Activated naive CD4-positive, alpha-beta T cell treated with Interleukin-2 at 50 U/mL for 16 hours (primary cell): ENCODE measurements around the gene TRMT6.
A peak's percentile ranks its signal among the peaks of the same experiment; 100 is the strongest.

Experiments
- DNase-seq: peaks from one replicate; pipeline ENCODE4 v3.0.0-alpha.2; 2020

TRMT6 gene, protein sequence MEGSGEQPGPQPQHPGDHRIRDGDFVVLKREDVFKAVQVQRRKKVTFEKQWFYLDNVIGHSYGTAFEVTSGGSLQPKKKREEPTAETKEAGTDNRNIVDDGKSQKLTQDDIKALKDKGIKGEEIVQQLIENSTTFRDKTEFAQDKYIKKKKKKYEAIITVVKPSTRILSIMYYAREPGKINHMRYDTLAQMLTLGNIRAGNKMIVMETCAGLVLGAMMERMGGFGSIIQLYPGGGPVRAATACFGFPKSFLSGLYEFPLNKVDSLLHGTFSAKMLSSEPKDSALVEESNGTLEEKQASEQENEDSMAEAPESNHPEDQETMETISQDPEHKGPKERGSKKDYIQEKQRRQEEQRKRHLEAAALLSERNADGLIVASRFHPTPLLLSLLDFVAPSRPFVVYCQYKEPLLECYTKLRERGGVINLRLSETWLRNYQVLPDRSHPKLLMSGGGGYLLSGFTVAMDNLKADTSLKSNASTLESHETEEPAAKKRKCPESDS

DNA sequence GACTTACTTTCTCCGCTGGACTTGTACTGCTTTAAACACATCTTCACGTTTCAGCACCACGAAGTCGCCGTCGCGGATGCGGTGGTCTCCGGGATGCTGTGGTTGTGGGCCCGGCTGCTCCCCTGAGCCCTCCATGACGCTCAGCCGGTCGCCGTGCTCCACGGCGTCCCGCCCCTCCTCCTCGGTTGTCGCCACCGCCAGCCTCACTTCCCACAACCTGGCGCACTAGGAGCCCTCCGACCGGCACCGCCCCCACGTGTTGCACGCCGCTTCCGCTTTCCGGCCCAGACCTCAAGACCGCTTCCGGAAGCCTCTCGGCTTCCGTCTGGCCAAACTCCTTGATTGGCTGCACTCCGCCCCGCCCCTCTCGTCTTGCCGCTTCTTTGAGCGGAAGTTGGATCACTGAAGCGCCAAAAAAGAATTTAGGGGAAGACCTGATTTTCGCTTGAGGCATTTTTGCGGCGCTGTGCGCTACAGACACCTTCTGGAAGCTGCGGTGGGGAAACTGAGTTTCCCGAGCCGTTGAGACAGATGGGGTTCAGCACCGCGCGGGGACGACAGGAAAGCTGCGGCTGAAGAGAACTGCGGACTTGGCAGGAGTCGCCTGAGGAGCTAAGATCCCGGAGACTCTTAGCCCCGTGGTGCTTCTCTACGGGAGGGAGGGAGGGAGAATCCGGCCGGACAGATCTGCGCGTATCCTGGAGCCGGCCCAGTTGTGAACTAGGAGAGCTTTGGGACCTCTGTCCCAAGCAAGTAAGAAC, at the start of gene TRMT6, which contains the start of gene MCM8:
Gene TRMT6, minus strand, starts transcription at position 263 of the 761 bp plus-strand sequence. Its CDS starts 128 bp downstream, at position 135.
Gene MCM8, plus strand, starts transcription at position 382 of the 761 bp plus-strand sequence. CDS start 1,364 bp downstream, outside the sequence.
- peak; percentile 97 for DNase-seq

DNA sequence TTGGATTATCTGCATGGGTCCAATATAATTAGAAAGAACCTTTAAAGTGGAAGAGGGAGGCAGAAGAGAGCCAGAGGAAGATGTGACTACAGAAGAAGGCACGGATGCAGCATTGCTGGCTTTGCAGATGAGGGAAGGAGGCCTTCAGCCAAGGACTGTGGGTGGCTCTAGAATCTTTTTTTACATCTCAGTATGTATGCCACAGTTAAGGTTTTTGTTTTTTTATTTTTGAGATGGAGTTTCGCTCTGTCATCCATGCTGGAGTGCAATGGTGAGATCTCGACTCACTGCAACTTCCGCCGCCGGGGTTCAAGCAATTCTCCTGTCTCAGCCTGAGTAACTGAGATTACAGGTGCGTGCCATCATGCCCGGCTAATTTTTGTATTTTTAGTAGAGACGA, 49.5 kb upstream of the TRMT6 start:
- DNase-seq, result no peak

DNA sequence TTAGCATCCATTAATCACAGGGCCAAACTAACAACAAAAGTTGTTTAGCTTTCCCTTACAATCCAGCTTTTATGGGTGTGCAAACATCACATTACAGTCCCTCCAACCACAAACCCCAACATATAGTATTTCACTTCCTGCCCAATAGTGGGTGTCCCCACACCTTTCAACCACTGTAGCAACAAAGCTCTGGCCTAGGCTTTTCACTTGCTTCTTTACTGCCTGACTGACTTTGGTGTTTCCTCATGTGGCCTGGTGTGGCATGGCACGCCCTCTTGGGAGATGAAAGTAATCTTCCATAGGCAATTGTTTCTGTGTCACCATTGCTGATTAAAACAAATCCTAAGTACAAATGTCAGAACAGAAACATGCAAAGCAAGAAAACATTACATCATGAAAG, 46.4 kb upstream of the TRMT6 start:
- DNase-seq, result peak; percentile 28

DNA sequence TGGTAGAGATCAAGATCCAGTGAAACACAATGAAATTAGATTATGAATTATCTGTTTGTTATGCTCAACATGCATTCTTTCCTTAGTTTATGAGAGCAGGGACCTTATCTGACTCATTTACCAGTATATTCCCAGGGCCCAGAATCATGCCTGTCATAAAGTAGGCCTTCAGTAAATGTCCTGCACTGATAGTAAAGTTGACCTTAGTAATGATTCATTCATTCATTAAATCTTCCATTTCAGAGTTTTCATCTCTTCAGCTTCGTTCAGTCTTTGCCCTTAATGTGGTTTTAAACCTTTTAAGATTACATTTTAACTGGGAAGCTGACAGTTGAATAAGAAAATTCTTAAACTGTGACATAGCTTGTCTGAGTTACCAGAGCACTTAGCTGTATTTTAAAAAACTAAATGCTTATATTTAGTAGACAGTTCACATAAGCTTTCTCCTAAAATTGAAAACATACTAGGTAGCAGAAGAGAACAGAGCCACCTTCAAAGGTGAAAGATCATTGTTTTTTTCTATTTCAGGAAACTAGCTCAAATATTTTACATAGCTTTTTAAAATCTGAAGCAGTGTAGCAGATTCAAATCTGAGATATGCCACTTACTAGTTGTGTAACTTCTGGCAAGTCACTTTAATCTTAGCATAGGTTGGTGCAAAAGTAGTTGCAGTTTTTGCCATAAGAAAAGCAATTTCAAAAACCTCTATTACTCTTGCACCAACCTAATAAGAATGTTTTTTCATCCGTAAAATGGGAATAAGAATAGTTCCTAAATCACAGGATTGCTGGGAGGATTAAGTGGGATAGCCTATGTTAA, 41.5 kb upstream of the TRMT6 start:
- DNase-seq, result no peak

DNA sequence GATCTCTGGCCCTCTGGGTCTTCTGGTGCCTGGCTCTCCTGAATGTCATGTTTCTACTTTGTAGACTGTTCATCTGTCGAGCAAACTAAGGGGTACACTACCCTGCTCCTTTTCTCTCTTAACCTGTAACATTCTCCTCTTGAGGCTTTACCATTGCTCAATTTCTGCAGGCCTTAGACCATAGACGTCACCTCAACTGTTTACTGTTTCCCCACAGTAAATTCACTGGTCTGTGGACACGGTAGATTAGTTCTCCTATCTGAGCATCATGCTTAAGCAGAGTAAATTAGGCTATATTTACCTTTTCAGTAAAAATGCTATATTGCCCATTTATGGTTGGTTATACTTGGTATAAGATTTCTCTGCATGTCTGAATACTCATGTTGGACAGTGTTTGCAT, 40.6 kb upstream of the TRMT6 start:
- no peak for DNase-seq

DNA sequence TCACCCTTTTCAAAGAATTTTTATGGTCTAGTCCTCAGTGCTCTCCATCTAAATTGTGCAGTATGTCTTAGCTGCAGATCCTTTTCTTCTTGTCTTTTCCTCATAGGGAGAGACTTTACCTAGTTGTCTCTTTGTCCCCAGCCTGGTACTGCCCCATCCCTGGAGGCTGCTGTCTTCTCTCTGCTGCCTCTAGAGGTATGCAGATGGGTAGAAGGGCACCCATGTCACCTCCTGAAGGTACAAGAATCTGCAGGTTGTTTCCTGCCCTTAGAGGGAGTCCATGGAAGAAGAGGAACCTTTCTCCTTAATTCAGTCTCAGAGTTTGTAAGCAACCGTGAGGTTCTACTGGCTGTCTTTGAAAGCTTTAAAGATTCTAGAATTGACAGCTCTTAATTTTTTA, 39.2 kb upstream of the TRMT6 start:
- no peak for DNase-seq

DNA sequence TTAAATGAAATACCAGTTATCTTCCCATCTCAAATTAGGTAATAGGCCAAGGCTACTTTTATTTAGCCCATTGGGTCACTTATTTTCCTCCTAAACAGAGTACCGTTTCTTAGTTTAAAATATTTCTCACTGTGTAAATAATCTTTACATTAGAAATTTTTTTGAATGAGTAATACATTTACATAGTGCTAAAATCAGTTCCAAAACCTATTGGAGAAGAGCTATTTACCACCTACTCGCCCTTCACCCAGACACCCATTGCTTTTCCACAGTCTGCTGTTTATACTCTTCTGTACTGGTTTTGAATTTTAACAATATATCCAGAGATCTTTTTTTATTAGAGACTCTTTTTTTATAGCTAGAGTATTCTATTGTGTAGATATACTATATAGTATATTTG, 37.0 kb upstream of the TRMT6 start:
- no peak for DNase-seq

DNA sequence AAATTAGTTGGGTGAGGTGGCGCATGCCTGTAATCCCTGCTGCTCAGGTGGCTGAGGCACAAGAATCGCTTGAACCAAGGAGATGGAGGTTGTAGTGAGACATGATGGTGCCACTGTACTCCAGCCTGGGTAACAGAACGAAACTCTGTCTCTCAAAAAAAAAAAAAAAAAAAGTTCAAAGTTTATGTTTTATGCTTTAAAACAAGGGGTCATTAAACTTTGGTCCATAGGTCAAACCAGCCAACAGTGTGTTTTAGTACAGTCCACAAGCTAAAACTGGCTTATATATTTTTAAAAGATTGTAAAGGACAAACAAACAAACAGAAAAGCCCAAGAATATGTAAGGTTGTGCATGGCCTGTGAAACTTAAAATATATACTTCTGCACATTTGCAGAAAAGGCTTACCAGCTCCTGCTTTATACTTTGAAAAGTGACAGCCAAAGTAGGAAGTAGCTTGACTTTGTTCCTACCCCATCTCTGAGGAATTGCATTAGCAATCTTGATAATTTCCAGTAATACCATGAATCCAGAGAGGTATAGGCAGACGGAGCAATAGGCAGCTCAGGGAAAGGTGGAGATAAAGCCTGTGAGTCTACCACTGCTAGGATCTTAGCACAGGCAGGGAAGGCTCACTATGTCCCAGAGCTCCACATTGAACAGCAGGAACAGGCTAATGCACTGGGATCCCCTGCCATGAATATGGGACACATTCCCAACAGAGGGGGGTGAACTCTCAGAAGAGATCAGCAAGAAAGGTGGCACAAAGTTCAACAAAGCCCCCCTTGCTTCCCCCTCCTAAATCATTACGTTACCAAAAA, 30.6 kb upstream of the TRMT6 start:
- DNase-seq, result no peak

DNA sequence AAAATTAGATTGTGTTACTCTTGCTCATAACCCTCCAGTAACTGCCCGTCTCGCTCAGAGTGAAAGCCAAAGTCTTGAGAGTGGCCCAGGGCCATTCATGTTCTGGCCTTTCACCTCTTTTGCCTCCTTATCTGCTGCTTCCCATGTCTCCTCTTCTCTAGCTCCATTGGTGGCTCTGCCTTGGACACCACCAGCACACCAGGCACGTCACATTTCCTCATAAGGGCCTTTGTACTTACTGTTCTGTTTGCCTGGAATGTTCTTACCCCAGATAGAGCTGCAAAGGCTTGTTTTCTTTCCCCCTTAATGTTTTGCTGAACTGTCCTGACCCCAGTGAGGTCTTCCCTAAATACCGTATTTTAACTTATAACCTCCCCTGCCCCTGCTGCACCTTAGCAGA, 29.5 kb upstream of the TRMT6 start:
- no peak for DNase-seq

DNA sequence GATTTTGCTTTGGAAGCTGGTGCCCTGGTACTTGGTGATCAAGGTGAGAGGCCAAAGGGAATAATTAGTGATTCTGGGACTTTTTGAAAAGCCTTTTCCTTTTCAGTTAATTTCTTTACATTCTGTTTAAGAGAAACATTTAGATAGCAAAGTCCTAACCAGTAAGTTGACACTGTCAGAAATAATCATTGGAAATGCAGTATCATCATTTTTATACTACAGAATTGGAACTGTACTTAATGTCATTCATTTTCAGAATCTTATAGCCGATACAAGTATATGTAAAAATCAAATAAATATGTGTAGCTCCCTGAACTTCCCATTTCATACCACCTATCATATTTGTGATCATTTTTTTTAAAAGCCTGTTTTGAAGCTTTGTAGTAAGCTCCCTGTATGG, 27.6 kb upstream of the TRMT6 start:
- no peak for DNase-seq

DNA sequence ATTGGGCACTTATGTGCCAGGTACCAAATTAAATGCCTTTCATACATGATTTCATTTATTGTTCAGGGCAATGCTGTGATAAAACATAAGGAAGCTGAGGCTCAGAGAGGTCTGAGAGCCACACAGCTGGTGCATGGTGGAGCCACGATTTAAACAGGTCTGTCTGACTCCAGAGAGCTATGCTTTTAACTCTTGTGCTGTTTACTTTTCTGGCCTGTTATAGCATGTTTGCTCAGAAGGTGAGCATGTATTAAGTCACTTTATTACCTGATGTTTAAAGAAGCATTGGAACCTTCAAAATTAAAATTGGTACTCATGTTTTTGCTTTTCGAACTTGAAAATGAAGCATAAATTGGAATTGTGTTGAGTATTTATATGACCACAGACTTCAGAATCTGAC, 26.9 kb upstream of the TRMT6 start:
- DNase-seq, result no peak

DNA sequence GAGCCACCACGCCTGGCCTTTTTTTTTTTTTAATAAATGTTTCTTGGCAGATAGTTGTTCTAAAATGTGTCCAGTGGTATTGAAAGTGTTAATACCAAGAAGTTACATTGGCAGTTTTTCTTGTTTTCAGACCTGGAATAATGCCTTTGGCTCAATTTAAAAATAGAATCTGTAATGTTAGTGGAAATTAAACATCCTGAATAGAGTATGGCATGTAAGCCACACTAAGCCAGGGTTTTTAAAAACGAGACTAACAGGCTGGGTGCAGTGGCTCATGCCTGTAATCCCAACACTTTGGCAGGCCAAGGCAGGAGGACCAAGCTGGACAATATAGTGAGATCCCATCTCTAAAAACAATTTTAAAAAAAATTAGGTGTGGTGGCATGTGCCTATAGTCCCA, 25.4 kb upstream of the TRMT6 start:
- DNase-seq, result no peak

DNA sequence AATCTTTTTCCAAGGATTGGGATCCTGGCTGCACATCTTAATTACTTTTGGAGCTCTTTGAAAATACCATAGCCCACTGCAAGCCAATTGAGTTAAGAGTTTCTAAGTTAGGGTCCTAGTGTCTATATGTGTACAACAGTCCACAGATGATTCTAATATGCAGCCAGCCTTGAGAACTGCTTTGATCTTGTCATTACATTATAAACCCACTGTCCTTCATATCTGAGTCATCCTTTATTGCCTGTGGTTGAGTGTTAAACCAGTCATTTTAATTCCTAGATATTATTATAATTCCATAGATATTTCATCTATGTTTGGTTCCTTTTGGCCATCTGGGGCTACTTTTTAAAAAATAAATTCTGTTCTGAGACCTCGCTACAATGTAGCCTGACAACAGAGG, 24.2 kb upstream of the TRMT6 start:
- no peak for DNase-seq

DNA sequence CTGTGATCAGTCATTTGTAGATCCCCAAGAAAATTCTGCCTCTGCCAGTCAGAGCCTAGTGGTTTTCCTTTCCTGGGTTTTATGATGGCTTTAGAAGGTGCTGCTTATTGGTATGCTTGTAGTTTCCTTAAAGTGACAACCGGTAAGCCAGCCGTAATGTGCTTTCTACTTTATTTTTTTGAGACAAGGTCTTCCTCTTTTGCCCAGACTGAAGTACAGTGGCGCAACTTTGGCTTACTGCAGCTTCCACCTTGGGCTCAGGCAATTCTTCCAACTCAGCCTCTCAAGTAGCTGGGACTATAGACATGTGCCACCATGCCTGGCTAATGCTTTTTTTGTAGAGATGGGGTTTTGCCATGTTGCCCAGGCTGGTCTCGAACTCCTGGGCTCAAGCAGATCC, 23.6 kb upstream of the TRMT6 start:
- DNase-seq, result no peak

DNA sequence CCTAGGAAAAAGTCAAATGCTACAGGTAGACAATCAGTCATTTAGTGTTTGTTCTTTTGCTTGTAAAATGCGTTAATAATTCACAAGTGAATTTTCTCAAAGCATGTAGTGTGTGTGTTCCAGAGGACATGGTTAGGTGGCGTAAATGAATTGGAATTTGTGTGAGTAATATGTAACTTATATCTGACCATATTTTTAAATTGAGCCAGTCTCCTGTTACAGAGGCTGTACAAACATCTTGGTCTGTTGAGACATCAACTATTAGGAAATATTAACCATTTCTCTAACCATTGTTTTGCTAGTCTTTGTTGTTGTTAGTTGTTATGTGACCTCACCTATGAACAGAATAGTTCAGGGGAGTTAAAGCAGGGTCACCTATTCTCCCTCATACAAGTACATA, 22.8 kb upstream of the TRMT6 start:
- DNase-seq, result no peak

DNA sequence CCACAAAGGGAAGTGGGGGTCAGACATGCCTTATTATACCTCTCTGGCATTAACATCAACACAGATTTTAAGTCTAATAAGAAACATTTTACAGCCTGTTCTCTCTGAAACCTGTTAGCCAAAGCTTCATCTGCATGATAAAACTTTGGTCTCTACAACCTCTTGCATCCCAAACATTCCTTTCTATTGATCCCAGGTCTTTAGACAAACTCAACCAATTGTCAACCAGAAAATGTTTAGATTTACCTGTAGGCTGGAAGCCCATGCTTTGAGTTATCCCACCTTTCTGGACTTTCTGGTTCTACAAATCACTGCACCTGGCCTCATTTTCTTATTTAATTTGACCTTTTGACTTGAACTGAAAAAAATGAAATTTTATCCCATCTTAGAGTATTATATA, 20.9 kb upstream of the TRMT6 start:
- no peak for DNase-seq

DNA sequence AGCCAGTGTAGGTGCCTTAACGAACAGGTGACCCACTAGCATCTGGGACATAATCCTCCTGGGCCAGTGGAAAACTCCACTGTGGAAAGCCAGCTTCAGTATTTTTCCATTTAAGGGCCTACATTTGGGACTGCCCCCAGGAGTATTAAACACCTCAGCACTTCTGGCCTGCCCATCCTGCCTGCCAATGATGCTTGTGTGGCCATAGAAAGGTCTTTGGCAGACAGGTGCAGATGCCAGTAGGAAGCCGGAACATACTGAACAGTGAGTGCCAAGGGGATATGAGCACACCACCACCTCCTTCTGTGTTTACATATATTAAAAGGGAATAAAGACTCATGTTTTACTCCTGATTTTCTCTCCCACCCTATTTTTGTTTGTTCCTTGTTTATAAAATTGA, 20.0 kb upstream of the TRMT6 start:
- no peak for DNase-seq

DNA sequence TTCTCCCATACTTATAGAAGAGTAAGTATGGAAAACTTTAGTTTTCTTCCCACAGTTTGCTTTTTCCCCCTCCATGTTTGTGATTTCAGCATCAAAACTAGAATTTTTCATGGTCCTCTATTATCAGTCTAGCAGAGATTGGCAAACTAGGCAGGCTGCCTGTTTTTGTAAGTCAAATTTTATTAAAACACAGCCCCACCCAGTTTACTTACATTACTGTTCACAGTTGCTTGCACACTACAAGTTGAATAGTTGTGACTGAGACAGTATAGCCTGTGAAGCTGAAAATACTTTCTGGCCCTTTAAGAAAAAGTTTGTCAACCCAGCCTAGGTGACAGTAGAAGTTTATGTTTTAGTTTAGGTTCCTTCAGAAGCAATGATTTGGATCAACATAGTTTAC, 19.6 kb upstream of the TRMT6 start:
- no peak for DNase-seq

DNA sequence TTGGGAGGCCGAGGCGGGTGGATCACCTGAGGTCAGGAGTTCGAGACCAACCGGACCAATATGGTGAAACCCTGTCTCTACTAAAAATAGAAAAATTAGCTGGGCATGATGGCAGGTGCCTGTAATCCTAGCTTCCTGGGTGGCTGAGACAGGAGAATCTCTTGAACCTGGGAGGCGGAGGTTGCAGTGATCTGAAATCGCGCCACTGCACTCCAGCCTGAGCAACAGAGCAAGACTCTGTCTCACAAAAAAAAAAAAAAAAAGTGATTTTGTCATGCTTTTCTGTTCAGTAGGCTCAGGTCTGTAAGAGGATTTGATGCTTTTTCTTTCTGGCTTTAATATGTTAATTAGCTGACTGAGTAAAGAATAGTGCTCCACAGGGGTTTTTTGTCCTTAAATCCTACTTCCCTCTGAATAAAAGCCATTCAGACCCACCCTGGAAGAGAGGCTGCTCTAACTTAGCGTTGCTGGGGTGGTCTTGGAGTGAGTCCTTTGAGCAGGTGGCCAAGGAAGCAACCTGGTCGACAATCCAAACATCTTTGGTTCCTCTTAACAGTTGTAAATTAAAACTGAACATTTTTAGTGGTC, 19.1 kb upstream of the TRMT6 start:
- DNase-seq, result no peak

DNA sequence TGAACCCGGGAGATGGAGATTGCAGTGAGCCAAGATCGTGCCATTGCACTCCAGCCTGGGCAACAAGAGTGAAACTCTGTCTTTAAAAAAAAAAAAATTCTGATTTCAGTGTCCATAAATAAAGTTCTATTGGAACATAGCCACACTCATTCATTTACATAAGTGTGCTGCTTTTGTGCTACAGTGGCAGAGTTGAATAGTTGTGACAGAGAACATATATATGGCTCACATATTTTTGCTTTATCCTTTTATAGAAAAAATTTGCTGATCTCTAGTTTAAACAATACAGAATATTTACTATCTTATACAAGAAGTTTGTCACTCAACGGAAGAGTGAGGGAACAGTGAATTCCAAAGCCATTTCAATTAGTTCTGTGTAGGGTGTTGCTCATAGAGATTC, 18.1 kb upstream of the TRMT6 start:
- DNase-seq, result no peak

DNA sequence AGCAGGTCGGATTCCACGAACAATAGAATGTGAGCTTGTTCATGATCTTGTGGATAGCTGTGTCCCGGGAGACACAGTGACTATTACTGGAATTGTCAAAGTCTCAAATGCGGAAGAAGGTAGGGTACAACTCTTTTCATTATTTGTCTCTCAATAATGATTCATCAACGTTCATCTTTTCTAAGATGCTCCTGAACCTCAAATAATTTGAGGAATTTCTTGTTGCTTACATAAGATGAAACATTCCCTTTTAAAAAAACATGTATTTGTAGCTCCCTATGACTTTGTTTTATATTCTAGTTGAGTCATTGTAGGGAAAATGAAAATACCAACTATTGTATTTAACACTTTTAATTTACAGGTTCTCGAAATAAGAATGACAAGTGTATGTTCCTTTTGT, 17.1 kb upstream of the TRMT6 start:
- no peak for DNase-seq

DNA sequence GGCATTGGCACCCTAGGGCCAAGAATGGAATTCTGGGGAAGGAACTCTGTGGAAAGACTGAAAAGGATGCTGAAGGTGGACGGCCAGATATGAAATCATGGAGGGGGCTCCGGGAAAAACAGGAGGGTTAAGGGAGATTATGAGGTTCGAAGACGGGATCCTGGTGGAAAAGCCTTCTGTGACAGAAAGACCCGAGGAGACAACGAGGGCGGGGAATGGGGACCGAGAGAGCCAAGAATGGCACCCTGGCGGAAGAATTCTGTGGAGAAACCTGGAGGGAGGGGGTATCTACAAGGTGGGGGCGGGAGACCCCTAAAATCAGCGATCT, 426 bp downstream of the TRMT6 start:
- no peak for DNase-seq
